SK-N-MC (cell line): ENCODE measurements around the gene CD83.

ENCODE experiments used
- EZH2 ChIP-seq: fragments of 200-600 bp; sonication (generic); IDR thresholded peaks from one replicate; pipeline ENCODE4 v1.6.1; 2017; ENCODE audit warnings: antibody characterized with exemption
- FOXP2 ChIP-seq: optimal IDR thresholded peaks from 2 replicates; pipeline ENCODE3; 2011; ENCODE audit warnings: mild to moderate bottlenecking, moderate library complexity; ENCODE audit not compliant: insufficient read depth; ENCODE audit errors: extremely low read length, control extremely low read depth
- POLR2AphosphoS5 ChIP-seq: IDR thresholded peaks from 2 replicates; pipeline ENCODE4 v1.6.1; 2012; ENCODE audit warnings: mild to moderate bottlenecking, low read depth, low read length, borderline replicate concordance

GRCh38 chr6:14070457-14070856 is 47.1 kb upstream of the CD83 start:
- no peak for TF ChIP-seq EZH2
- TF ChIP-seq POLR2AphosphoS5 = no peak
- no peak for TF ChIP-seq FOXP2
